CD4-positive, CD25-positive, alpha-beta regulatory T cell (primary cell): ENCODE data around the gene QPRT. TPM values are rescaled to one million over a fixed set of nuclear protein-coding genes. Genes with fewer than 3 reads are reported as not detected.
"Not testable (repeated sequence)": the region's sequence is repeated elsewhere in the genome, so short reads cannot be mapped to it uniquely, and the experiment has no call there.

Source experiments
- ATAC-seq, 2 donors: fragments of 150-1000 bp; cut with Tn5 transposase; one replicate each; pipeline ENCODE4 v1.10.0; 2021; ENCODE audit warnings: low read depth in 2 of 2, moderate number of reproducible peaks in 2 of 2, moderate library complexity in 1 of 2
- DNase-seq, 3 donors: peaks; one replicate each; pipeline versions ENCODE4 v3.0.0 to v3.0.0-alpha.2; 2012 to 2022; ENCODE audit warnings: mixed read lengths in 1 of 3
- H3K27ac ChIP-seq: one replicate; pipeline ENCODE4 v1.7.0; 2013; ENCODE audit warnings: mild to moderate bottlenecking, low read length; ENCODE audit not compliant: insufficient read depth, poor library complexity, severe bottlenecking
- H3K27me3 ChIP-seq: one replicate; pipeline ENCODE4 v1.7.0; 2013; ENCODE audit warnings: low read length; ENCODE audit not compliant: control insufficient read depth, insufficient read depth
- H3K36me3 ChIP-seq: one replicate; pipeline ENCODE4 v1.7.0; 2013; ENCODE audit warnings: mild to moderate bottlenecking, low read length, moderate library complexity; ENCODE audit not compliant: control insufficient read depth, insufficient read depth
- H3K4me1 ChIP-seq: 2 replicates; pipeline ENCODE4 v1.7.0; 2013; ENCODE audit warnings: mild to moderate bottlenecking, low read length; ENCODE audit not compliant: insufficient read depth, control insufficient read depth, poor library complexity, severe bottlenecking
- H3K4me3 ChIP-seq: one replicate; pipeline ENCODE4 v1.7.0; 2013; ENCODE audit warnings: low read depth, mild to moderate bottlenecking, low read length, moderate library complexity
- H3K9me3 ChIP-seq, 2 experiments: 1 replicate in 1 of 2; 2 replicates in 1 of 2; pipeline ENCODE4 v1.7.0; 2013; ENCODE audit warnings: low read length in 2 of 2, mild to moderate bottlenecking in 1 of 2, moderate library complexity in 1 of 2; ENCODE audit not compliant: control insufficient read depth in 2 of 2
- H3K27ac Mint-ChIP-seq, 3 donors: one replicate each; pipeline ENCODE4 v1.8.0; 2020 to 2022; ENCODE audit warnings: mild to moderate bottlenecking in 3 of 3, mixed read lengths in 3 of 3, moderate library complexity in 2 of 3
- H3K27me3 Mint-ChIP-seq: one replicate; pipeline ENCODE4 v1.8.0; 2022; ENCODE audit warnings: mild to moderate bottlenecking, mixed read lengths
- H3K36me3 Mint-ChIP-seq: one replicate; pipeline ENCODE4 v1.8.0; 2020; ENCODE audit warnings: mixed read lengths
- H3K4me1 Mint-ChIP-seq, 4 donors: one replicate each; pipeline ENCODE4 v1.8.0; 2020 to 2022; ENCODE audit warnings: mixed read lengths in 4 of 4, mild to moderate bottlenecking in 1 of 4
- H3K4me3 Mint-ChIP-seq, 4 donors: one replicate each; pipeline ENCODE4 v1.8.0; 2020 to 2022; ENCODE audit warnings: mild to moderate bottlenecking in 4 of 4, mixed read lengths in 4 of 4, moderate library complexity in 3 of 4
- H3K9me3 Mint-ChIP-seq, 7 donors: one replicate each; pipeline ENCODE4 v1.8.0; 2020 to 2022; ENCODE audit warnings: mixed read lengths in 7 of 7, mild to moderate bottlenecking in 3 of 7, moderate library complexity in 2 of 7
- polyA plus RNA-seq, 4 donors: library from polyadenylated mRNA; unstranded; fragments of 300-500 nt; fragmentation: Illumina TruSeq; gene quantifications; one replicate each; pipeline ENCODE4 v1.2.3, GENCODE V29; 2021
- total RNA-seq: library from RNA; stranded (reverse); gene quantifications from one replicate; pipeline ENCODE4 v1.2.3, GENCODE V29; 2022

Gene QPRT
- total and polyA plus RNA-seq, 5 donors from 2014 or later = 0.53 to 2.4 (median 0.72) TPM

- no peaks in the 10 kb centered on the region for H3K9me3 ChIP-seq
- ATAC-seq (no peak), DNase-seq (no peak)
- H3K4me3 ChIP-seq = no peak overlapping the region
- Mint-ChIP-seq H3K27me3 (peaks cover 9% of the 10 kb centered on the region), H3K27ac (peak overlapping the region in 1 of 3 donors; percentile 17), H3K4me3 (no peak overlapping the region), H3K4me1 (peaks cover 7 to 10% (median 8%) of the 10 kb centered on the region in 4 donors), H3K9me3 (no peaks in the 10 kb centered on the region), H3K36me3 (no peaks in the 10 kb centered on the region)
- no peak overlapping the region for H3K27ac ChIP-seq
- H3K27me3 ChIP-seq = no peaks in the 10 kb centered on the region
- H3K4me1 ChIP-seq = peaks cover 9% of the 10 kb centered on the region
- no peaks in the 10 kb centered on the region for H3K36me3 ChIP-seq
Observed at GRCh38 chr16:29714972-29715371, 36.0 kb downstream of the QPRT start.

GRCh38 chr16:29717113-29717512 lies 38.1 kb downstream of the QPRT start:
- Histone ChIP-seq H3K36me3 (no peaks in the 10 kb centered on the region), H3K9me3 (no peaks in the 10 kb centered on the region)
- H3K36me3 Mint-ChIP-seq = no peaks in the 10 kb centered on the region

GRCh38 chr16:29719063-29719462 lies 40.1 kb downstream of the QPRT start:
- no peak overlapping the region for H3K27ac ChIP-seq
- H3K9me3 Mint-ChIP-seq = no peaks in the 10 kb centered on the region
- no peak overlapping the region for H3K4me3 Mint-ChIP-seq
- DNase-seq (no peak), ATAC-seq (no peak)
- no peaks in the 10 kb centered on the region for H3K36me3 Mint-ChIP-seq
- H3K4me1 ChIP-seq = no peaks in the 10 kb centered on the region
- no peaks in the 10 kb centered on the region for H3K27me3 ChIP-seq
- peaks cover 9% of the 10 kb centered on the region for H3K27me3 Mint-ChIP-seq
- H3K4me3 ChIP-seq = no peak overlapping the region
- peaks cover under 1 to 11% (median 8%) of the 10 kb centered on the region in 4 donors for H3K4me1 Mint-ChIP-seq
- no peaks in the 10 kb centered on the region for H3K9me3 ChIP-seq
- no peaks in the 10 kb centered on the region for H3K36me3 ChIP-seq
- peak overlapping the region in 1 of 3 donors; percentile 74 for H3K27ac Mint-ChIP-seq

More at GRCh38 chr16:29717113-29717512, 38.1 kb downstream of the QPRT start:
- Mint-ChIP-seq H3K4me1 (peaks cover 0 to 10% (median 6%) of the 10 kb centered on the region in 4 donors), H3K27ac (no peak overlapping the region), H3K27me3 (peaks cover 9% of the 10 kb centered on the region), H3K9me3 (no peaks in the 10 kb centered on the region), H3K4me3 (no peak overlapping the region)
- DNase-seq (no peak), ATAC-seq (no peak)
- H3K27me3 ChIP-seq = no peaks in the 10 kb centered on the region
- H3K4me3 ChIP-seq = no peak overlapping the region
- no peaks in the 10 kb centered on the region for H3K4me1 ChIP-seq
- no peak overlapping the region for H3K27ac ChIP-seq

DNA sequence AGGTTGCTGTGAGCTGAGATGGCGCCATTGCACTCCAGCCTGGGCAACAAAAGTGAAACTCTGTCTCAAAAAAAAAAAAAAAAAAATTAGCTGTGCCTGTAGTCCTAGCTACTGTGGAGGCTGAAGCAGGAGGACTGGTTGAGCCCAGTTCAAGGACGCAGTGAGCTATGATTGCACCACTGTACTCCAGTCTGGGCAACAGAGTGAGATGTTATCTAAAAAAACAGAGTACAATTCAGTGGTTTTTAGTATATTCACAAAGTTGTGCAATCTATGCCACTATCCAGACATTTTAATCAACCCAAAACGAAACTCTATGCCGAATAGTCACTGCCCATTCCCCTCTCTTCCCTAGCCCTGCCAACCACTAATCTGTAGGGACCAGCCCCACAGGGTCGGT lies 41.7 kb downstream of the QPRT start:
- H3K4me3 ChIP-seq = no peak overlapping the region
- no peak for DNase-seq
- Mint-ChIP-seq H3K27ac (no peak overlapping the region), H3K36me3 (no peaks in the 10 kb centered on the region), H3K4me1 (peaks cover 7 to 18% (median 9%) of the 10 kb centered on the region in 4 donors), H3K27me3 (no peaks in the 10 kb centered on the region), H3K9me3 (no peaks in the 10 kb centered on the region), H3K4me3 (no peak overlapping the region)
- ATAC-seq = no peak
- H3K4me1 ChIP-seq = no peaks in the 10 kb centered on the region
- no peaks in the 10 kb centered on the region for H3K27me3 ChIP-seq
- no peak overlapping the region for H3K27ac ChIP-seq
- H3K9me3 ChIP-seq = no peaks in the 10 kb centered on the region
- H3K36me3 ChIP-seq = no peaks in the 10 kb centered on the region

- H3K4me3 ChIP-seq, H3K36me3 ChIP-seq: not testable (repeated sequence)
- peak overlapping the region in 1 of 3 donors; percentile 81 for H3K27ac Mint-ChIP-seq
Observed at GRCh38 chr16:29721167-29721879, 42.3 kb downstream of the QPRT start.

DNA sequence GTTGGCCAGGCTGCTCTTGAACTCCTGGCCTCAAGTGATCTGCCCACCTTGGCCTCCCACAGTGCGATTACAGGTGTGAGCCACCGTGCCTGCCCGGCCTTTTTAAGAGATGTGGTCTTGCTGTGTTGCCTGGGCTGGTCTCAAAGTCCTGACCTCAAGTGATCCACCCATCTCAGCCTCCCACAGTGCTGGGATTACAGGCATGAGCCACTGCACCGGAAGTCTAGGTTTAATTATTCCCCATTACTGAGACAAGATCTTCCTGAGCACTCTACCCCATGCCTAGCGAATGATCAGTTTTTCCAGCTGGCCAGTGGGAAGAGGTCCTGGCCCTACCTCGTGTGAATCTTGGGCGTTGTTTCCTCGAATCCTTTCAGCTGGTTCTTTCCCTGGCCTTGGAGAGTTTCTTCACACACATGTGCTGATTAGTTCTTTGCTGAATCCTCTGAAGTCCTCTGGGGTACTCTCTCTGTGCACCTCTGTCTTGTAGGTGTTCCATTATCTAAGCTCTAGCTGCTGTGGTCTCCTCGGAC lies 47.9 kb downstream of the QPRT start:
- no peaks in the 10 kb centered on the region for H3K36me3 ChIP-seq
- H3K27ac Mint-ChIP-seq = no peak overlapping the region
- H3K4me3 ChIP-seq = no peak overlapping the region
- no peaks in the 10 kb centered on the region for H3K36me3 Mint-ChIP-seq
- H3K27me3 ChIP-seq = no peaks in the 10 kb centered on the region
- no peaks in the 10 kb centered on the region for H3K27me3 Mint-ChIP-seq
- DNase-seq (no peak), ATAC-seq (no peak)
- H3K9me3 ChIP-seq = no peaks in the 10 kb centered on the region
- peaks cover 8 to 19% (median 13%) of the 10 kb centered on the region in 4 donors for H3K4me1 Mint-ChIP-seq
- H3K9me3 Mint-ChIP-seq = peaks cover 0 to 4% (median 0%) of the 10 kb centered on the region in 7 donors
- H3K4me3 Mint-ChIP-seq = no peak overlapping the region
- H3K27ac ChIP-seq = no peak overlapping the region
- peaks cover 8% of the 10 kb centered on the region for H3K4me1 ChIP-seq

More at GRCh38 chr16:29721167-29721879, 42.3 kb downstream of the QPRT start:
- DNase-seq = peak in 1 of 3 donors; percentile 52
- H3K36me3 Mint-ChIP-seq, H3K9me3 Mint-ChIP-seq, H3K9me3 ChIP-seq, H3K4me1 ChIP-seq, H3K27ac ChIP-seq, H3K27me3 ChIP-seq, H3K27me3 Mint-ChIP-seq: not testable (repeated sequence)
- H3K4me1 Mint-ChIP-seq = peaks cover 7 to 18% (median 9%) of the 10 kb centered on the region in 4 donors
- ATAC-seq = peak in 1 of 2 donors; percentile 37
- H3K4me3 Mint-ChIP-seq = peak overlapping the region in 1 of 4 donors; percentile 16

DNA sequence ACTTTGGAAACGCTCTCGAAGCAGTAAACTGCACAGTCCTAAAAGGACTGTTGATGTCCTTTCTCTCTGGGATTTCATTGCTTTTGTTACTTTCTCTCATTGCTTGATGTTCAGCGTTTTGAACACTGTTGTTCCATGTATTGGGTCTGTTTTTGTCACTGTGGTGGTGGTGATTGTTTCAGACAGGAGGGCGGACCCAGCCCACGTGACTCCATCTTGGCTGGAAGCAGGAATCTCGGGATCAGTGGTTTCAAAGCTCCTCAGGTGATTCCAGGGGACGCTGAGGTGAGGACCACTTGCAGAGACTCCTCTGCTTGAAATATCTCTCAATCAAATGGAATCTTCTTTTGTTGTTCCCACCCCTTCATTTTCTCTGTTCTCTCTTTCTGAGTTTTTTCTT lies 48.5 kb downstream of the QPRT start:
- Mint-ChIP-seq H3K27me3 (no peaks in the 10 kb centered on the region), H3K9me3 (peaks cover 0 to 4% (median 1%) of the 10 kb centered on the region in 7 donors), H3K27ac (no peak overlapping the region), H3K4me1 (peaks cover 10 to 24% (median 17%) of the 10 kb centered on the region in 4 donors), H3K36me3 (no peaks in the 10 kb centered on the region), H3K4me3 (peak overlapping the region in 1 of 4 donors; percentile 5)
- Histone ChIP-seq H3K4me3 (no peak overlapping the region), H3K9me3 (no peaks in the 10 kb centered on the region), H3K4me1 (peaks cover 9% of the 10 kb centered on the region), H3K27ac (no peak overlapping the region), H3K27me3 (no peaks in the 10 kb centered on the region), H3K36me3 (no peaks in the 10 kb centered on the region)
- DNase-seq = no peak
- no peak for ATAC-seq

DNA sequence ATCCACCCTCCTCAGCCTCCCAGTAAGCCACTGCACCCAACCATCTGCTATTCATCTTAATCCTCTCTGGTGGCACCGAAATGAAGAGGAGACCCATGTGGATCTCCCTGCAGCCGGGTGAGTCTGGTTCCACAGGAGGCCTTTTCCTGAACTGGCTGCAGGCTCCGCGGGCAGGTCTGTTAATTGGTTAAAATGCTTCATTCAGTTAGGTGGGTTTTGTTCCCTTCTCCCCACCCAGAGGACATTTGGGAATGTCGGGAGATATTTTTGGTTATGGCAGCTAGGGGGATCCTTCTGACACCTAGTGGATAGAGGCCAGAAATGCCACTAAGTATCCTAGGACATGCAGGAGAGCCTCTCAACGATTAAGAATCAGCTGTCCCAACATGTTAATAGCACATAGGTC lies 50.1 kb downstream of the QPRT start:
- ATAC-seq (no peak), DNase-seq (no peak)
- Histone ChIP-seq H3K27me3 (no peaks in the 10 kb centered on the region), H3K4me1 (peaks cover 9% of the 10 kb centered on the region), H3K4me3 (no peak overlapping the region), H3K27ac (no peak overlapping the region), H3K36me3 (no peaks in the 10 kb centered on the region), H3K9me3 (no peaks in the 10 kb centered on the region)
- Mint-ChIP-seq H3K4me3 (no peak overlapping the region), H3K9me3 (peaks cover 0 to 7% (median 1%) of the 10 kb centered on the region in 7 donors), H3K4me1 (peaks cover 7 to 25% (median 18%) of the 10 kb centered on the region in 4 donors), H3K36me3 (no peaks in the 10 kb centered on the region), H3K27me3 (no peaks in the 10 kb centered on the region), H3K27ac (peak overlapping the region in 1 of 3 donors; percentile 56)
